Measurements from ENCODE around the gene SLC23A1.
"Not testable (repeated sequence)": the region's sequence is repeated elsewhere in the genome, so short reads cannot be mapped to it uniquely, and the experiment has no call there.

The SLC23A1 gene

DNA sequence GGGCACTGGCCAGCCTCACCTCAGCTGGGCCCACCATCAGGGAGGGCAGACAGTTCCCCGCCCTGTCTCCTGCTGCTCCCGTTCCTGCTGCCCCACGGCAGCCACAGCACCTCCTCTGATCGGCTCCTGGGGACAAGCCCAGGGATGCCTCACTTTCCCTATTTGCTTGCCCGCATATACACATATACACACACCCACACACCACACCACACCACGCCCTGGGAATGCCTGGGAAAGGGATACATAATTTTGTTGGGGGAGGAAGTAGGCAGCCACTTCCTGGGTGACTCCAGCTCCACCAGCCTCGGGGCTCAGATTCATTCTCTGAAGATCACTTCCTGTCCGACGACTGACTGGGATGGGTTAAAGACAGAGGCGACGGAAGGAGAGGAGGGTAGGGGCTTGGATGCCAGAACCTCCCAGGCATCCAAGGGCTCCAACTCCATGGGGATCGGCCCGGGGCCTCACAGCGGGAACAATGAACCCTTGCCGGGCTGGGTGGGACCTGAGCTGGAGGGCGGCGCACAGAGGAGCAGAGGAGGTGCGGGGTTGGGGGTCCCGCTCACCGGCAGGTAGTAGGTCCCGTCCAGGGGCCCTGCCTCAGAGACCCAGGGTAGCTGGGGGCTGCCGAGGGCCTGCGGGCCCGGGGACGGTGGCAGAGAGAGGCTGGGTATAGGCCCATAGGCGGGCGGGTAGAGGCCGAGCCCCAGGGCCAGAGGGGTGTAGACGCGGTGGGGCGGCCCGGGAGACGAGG, 8.7 kb upstream of the SLC23A1 start:
- in situ Hi-C loops (cut with MboI; ENCODE audit: low sequenced_read_pairs), result no loop called here

GRCh38 chr5:139390639-139391569, 7.8 kb upstream of the SLC23A1 start:
- in situ Hi-C loops (cut with MboI; ENCODE audit: low sequenced_read_pairs), result no loop called here

DNA sequence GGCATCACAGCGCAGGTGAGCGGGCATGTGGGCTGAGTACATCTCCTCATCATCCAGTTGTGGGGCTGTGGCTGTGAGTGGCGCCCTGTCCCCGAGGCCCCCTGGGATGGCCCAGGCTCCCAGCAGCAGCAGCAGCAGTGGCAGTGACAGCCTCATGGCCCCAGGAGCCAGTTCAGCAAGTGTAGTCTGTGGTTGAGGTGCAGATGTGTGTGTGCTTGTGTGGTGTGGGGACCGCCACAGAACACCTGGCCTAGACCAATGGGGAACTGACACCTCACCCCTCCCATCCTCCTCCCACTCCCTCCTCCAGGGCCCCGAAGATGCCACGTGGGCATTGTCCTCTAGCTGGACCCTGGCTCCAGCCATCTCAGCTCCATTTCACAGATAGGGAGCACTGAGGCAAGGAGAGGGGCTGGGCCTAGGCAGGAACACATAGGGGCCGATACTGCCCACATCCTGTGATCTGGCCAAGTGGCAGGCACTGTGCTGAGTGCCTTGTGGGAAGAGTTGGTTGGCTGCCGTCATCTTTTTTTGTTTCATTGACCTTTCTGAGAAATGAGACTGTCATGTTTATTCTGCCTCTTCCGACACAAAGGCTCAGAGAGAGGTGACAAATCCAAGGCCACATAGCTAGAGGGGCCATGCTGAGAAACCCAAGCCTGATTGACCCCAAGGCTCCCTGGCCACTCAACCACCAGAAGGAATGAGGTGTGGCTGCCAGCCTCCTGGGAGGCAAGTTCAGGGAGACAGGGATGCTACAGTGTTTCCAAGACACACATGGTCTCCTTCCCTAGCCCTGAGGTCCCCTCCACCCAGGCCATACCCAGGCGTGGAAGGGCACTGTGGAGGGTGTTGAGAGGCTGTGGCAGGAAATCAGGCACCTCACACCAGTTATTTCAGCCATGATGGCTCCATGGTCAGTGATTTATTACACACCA, 6.9 kb upstream of the SLC23A1 start, which contains the start of gene MZB1:
MZB1 (minus strand) TSS at position 213 of the 938 bp plus-strand sequence; CDS start at position 156, 57 bp downstream.
- in situ Hi-C loops (cut with MboI; ENCODE audit: low sequenced_read_pairs), result no loop called here

GRCh38 chr5:139388198-139388821, 5.2 kb upstream of the SLC23A1 start:
- in situ Hi-C loops (cut with MboI; ENCODE audit: low sequenced_read_pairs), result no loop called here

DNA sequence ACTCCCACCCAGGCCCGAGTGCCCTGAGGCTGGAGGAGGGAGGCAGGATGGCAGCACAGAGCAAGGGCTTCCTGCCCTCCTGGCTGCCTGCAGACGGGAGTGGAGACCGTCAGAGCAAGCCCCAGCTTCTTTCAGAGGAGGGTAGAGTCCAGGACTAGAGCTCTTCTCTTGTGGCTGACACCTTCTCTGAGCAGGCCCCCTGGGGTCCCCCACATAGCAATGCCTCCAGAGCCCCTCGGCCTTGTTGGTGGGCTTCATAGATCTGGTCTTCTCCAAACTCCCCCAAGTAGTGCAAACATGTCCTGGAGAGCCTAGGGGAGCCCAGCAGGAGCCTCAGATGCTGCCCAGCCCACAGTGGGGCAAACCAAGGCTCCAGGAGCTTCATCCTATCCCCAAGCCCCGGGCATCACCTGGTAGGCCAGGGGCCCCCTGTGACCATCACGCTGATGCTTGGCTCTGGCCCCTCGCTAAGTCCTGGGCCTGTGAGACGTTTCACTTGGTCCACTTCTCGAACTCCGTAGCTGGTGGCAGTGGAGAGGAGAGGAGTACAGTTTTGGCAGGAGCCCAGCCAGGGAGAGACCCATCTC, 4.6 kb upstream of the SLC23A1 start:
- in situ Hi-C loops (cut with MboI; ENCODE audit: low sequenced_read_pairs), result no loop called here

GRCh38 chr5:139386956-139387355, 3.9 kb upstream of the SLC23A1 start:
- in situ Hi-C loops (cut with MboI; ENCODE audit: low sequenced_read_pairs), result not testable (repeated sequence)

GRCh38 chr5:139386050-139386438, 2.9 kb upstream of the SLC23A1 start:
- in situ Hi-C loops (cut with MboI; ENCODE audit: low sequenced_read_pairs), result no loop called here

DNA sequence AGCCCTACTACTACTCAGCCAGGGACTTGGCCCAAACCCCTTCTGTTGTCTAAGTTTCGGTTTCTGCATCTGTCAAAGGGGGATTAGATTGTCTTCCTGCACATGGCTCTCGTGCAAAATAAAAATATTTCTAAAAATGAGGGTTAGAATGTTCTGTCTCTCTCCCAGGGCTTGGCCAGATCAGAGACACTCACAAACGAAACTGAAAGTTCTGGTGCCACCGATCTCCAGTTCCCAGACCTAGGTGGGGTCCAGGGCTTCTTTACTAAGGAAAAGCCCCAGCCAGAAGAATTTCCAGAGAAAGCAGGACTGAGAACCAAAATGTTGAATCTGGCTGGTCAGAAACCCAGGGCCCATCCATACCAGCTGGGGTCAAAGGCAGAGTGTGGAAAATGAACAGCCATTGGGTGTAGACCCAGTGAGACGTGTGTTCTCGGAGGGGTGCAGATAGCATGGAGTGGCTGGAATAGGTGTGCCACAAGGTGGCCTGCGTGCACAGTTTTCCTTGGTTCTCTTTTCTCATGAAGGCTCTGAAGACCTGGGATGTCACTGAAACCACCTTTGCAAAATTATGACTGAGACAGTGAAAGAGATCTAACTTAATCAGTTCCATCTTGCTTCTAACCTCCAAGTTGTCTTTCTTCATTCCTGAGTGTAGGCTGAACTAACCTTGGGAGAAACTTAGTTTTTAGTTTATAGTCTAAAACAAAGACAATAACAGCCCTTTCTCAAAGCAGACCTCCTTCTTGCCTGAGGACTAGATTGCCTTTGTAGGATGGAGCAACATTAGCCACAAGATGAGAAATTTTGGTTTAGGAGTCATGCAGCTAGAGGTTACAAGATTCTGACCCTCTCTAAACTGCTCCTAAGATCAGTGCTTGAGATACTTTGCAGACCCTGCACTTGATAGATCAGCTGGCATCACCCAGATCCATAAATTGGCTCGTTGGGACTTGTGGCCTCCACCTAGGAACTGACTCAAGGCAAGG, 2.3 kb upstream of the SLC23A1 start:
- in situ Hi-C loops (cut with MboI; ENCODE audit: low sequenced_read_pairs), result no loop called here

GRCh38 chr5:139384591-139385051, 1.5 kb upstream of the SLC23A1 start:
- in situ Hi-C loops (cut with MboI; ENCODE audit: low sequenced_read_pairs), result no loop called here

DNA sequence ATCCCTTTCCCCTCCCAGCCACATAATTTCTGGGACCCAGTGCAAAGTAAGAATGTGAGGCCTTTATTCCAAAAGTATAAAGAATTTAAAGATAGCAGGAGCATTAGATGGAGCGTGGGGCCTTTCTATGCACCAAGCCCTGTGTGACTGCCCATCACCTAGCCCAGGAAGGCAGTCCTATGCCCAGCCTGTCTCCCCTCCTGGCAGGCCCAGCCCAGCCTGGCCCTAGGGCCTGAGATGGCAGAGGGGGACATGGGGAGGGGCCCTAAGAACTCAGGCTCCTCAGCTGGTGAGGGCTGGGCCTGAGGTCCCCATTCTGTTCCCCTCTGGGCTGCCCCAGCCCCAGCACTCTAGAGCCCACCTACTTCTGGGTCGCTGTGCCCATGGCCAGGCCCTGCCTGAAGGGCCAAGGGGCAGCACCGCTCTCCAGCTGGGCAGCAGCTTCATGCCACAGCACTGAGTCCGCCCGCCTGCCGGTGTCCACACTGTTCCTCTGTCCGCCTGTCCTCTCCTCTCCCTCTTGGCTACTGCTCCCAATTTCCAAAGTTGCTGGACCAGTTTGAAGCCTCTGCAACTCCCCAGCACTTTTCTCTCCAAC, 995 bp upstream of the SLC23A1 start:
- in situ Hi-C loops (cut with MboI; ENCODE audit: low sequenced_read_pairs), result no loop called here

- in situ Hi-C loops (cut with MboI; ENCODE audit: low sequenced_read_pairs), result no loop called here
These were observed 290 bp downstream of the SLC23A1 start for GRCh38 chr5:139382807-139383206.

GRCh38 chr5:139381837-139382761, 998 bp downstream of the SLC23A1 start:
- in situ Hi-C loops (cut with MboI; ENCODE audit: low sequenced_read_pairs), result no loop called here

DNA sequence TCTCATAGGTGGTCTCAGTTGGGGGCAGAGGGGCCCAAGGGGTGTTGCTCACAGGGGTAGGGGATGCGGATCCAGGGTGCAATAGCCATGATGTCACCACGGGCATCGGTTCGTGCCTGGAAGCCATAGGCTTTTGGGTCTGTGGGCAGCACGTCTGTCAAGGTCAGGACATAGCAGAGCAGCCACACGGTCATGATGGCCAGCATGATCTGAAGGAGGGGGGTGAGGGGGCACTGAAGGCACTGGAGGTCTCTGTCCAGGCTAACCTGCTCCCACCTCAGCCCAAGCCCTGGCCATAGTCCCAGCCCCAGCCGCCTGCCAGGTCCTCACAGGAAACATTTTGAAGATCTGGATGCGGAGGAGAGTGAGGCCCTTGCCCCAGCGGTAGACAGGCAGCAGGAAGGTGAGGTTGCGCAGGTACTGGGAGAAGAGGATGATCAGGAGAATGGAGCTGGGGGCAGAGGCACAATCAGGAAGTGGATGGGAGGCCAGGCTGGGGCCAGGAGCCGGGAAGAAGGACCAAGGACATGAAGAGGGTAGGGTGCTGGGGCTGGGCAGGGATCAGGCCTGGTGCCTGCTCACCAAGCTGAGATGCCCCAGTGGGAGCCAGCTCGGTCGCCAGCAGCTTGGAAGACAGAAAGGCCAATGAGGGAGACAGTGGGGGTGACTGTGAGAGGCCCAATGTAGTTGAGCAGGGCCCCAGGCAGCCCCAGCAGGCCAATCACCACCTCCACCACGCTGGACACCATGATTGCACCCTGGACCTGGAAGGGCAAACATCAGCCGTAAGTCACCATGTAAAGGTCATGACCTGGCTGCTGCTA, 3.3 kb downstream of the SLC23A1 start:
- in situ Hi-C loops (cut with MboI; ENCODE audit: low sequenced_read_pairs), result no loop called here

DNA sequence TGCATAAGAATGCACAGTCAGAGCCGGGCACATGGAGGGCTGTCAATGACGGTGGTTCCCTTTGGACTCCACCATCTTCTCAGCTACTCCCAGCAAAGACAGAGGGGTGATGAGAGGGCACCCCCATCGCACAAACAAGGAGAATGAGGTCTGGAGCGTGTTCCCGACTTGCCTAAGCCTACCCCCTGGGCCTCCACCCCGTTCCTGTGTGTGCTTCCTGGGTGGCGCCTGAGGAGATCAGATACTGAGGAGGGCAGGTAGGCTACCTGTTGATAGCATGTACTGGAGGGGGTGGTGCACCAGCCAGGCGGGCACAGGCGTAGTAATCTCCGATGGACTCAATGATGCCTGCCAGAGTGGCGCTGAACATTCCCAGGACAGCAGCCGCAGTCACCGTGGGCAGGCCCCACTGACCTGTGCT, 4.1 kb downstream of the SLC23A1 start:
- in situ Hi-C loops (cut with MboI; ENCODE audit: low sequenced_read_pairs), result no loop called here

DNA sequence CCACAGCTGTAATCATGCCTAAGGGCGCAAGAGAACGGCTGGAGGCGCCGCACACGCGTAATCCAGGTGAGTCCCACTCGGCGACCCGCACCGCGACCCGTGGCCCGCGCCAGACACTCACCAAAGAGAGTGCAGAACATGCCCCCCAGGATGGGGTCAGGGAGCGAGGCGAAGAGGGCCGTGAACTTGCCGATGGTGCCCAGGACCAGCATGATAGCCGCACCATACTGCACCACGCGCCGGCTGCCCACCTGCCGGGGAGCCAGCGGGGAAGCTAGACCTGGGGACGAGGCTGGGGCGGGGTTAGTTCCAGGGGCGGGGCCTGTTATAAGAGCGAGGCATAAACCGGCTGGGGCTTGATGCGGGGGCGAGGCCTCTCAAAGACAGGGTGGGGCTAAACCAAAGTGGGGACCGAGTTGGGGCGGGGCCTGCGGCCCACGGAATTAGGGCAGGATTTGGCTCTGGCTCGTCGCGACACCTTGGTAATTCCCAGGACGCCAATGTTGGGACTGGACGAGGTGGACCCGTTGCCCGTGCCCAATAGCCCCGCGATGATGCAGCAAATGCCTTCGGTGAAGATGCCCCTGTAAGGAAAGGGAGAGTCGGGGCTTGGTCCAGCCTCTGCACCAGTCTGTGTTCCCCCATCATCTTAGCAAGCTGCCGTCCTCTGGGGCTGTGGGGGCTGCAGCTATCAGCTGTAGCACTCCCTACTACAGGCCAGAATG, 4.8 kb downstream of the SLC23A1 start:
- in situ Hi-C loops (cut with MboI; ENCODE audit: low sequenced_read_pairs), result no loop called here

DNA sequence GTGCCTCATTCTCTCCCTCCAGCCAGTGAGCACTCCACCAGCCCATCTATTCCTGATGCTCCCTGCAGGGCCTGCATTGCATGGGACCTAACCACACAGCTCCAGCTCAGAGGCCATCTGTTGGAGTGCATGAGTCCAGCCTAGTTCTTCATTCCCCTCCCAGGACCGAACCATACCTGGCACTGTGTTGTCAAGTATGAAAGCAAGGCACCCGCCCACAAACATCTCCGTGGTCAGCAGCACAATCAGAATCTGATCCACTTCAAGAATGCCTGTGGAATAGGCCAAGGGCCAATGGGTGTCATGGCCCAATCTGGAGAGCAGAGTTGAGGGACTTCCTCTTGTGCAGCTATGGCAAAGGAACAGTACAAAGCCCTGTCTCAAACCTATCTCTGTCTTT, 5.9 kb downstream of the SLC23A1 start:
- in situ Hi-C loops (cut with MboI; ENCODE audit: low sequenced_read_pairs), result no loop called here

Data from HL-60/S4 treated with retinoic acid at 250 ng/mL for 4 days and 3 days (cell line).